WERI-Rb-1 (cell line): ENCODE measurements around the gene KDM6A.

Experiments
- DNase-seq: peaks from one replicate; pipeline ENCODE4 v3.0.0-alpha.2; 2020
- H3K27ac ChIP-seq: fragments of 250-450 bp; sonication (Bioruptor Pico); 2 replicates; pipeline ENCODE4 v1.5.1; 2020; ENCODE audit warnings: mild to moderate bottlenecking, moderate library complexity
- H3K27me3 ChIP-seq: fragments of 250-450 bp; sonication (Bioruptor Pico); 2 replicates; pipeline ENCODE4 v1.5.1; 2021; ENCODE audit warnings: mild to moderate bottlenecking, low read depth, moderate library complexity; ENCODE audit not compliant: insufficient read depth, severe bottlenecking
- H3K36me3 ChIP-seq: fragments of 250-450 bp; sonication (Bioruptor Pico); 2 replicates; pipeline ENCODE4 v1.5.1; 2020; ENCODE audit warnings: mild to moderate bottlenecking, moderate library complexity
- H3K4me3 ChIP-seq: 2 replicates; pipeline ENCODE4 v1.5.1; 2011; ENCODE audit warnings: low read depth, mild to moderate bottlenecking, control low read depth, low read length
- H3K9me3 ChIP-seq: fragments of 250-450 bp; sonication (Bioruptor Pico); 2 replicates; pipeline ENCODE4 v1.5.1; 2021; ENCODE audit warnings: mild to moderate bottlenecking, moderate library complexity; ENCODE audit not compliant: severe bottlenecking
- TF ChIP-seq, protein P1 (sequence below): IDR thresholded peaks from 2 replicates; pipeline ENCODE4 v1.5.1; 2011; ENCODE audit warnings: low read depth, mild to moderate bottlenecking, control low read depth, inconsistent platforms, low read length

The KDM6A gene

DNA sequence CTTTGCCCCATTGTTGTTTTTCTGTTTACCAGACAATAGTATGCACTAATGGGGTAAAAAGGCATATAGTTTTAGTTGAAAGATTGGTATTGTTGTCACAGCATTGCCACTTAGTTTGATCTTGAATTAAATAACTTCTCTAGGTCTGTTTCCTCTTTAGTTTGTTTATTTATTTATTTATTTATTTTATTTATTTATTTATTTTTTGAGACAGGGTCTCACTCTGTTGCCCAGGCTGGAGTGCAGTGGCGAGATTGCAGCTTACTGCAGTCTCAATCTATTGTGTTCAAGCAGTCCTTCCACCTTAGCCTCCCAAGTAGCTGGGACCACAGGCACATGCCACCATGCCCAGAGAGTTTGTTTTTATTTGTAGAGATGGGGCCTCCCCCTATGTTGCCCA, 138.6 kb downstream of the KDM6A start:
- no peak overlapping the region for H3K4me3 ChIP-seq
- no peak overlapping the region for H3K27ac ChIP-seq
- no peaks in the 10 kb centered on the region for H3K9me3 ChIP-seq
- DNase-seq = no peak
- TF ChIP-seq, protein P1, sequence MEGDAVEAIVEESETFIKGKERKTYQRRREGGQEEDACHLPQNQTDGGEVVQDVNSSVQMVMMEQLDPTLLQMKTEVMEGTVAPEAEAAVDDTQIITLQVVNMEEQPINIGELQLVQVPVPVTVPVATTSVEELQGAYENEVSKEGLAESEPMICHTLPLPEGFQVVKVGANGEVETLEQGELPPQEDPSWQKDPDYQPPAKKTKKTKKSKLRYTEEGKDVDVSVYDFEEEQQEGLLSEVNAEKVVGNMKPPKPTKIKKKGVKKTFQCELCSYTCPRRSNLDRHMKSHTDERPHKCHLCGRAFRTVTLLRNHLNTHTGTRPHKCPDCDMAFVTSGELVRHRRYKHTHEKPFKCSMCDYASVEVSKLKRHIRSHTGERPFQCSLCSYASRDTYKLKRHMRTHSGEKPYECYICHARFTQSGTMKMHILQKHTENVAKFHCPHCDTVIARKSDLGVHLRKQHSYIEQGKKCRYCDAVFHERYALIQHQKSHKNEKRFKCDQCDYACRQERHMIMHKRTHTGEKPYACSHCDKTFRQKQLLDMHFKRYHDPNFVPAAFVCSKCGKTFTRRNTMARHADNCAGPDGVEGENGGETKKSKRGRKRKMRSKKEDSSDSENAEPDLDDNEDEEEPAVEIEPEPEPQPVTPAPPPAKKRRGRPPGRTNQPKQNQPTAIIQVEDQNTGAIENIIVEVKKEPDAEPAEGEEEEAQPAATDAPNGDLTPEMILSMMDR = no peak
- peaks cover 8% of the 10 kb centered on the region for H3K36me3 ChIP-seq
- H3K27me3 ChIP-seq = no peaks in the 10 kb centered on the region

GRCh38 chrX:45017946-45018345, 145.0 kb downstream of the KDM6A start:
- H3K36me3 ChIP-seq = no peaks in the 10 kb centered on the region
- TF ChIP-seq, protein P1 = no peak
- DNase-seq = no peak
- no peak overlapping the region for H3K4me3 ChIP-seq
- H3K27ac ChIP-seq = no peak overlapping the region
- no peaks in the 10 kb centered on the region for H3K27me3 ChIP-seq
- no peaks in the 10 kb centered on the region for H3K9me3 ChIP-seq

DNA sequence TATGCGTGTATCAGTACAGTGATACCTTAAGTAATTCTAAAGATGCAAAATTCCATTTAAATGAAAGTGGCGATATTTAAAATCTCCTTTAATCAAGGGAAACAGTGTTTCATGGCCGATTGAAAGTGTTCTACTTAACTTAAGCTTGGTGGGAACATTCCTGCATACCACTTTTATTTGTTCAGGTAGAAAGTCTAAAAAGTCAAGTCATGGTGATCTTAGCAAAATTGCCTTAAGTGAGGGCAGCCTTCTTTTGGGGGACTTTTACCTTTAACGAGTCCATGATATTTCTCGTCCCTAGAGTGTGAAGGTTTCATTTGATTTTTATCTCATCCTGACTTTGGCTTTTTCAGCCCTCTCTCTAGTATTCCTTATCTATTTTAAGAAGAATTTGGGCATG, 149.2 kb downstream of the KDM6A start:
- Histone ChIP-seq H3K4me3 (no peak overlapping the region), H3K27me3 (no peaks in the 10 kb centered on the region), H3K27ac (no peak overlapping the region), H3K9me3 (no peaks in the 10 kb centered on the region), H3K36me3 (no peaks in the 10 kb centered on the region)
- DNase-seq = no peak
- TF ChIP-seq, protein P1 = no peak

- DNase-seq = no peak
- TF ChIP-seq, protein P1 = no peak
- no peaks in the 10 kb centered on the region for H3K9me3 ChIP-seq
These were observed 151.5 kb downstream of the KDM6A start for GRCh38 chrX:45024501-45024900.

DNA sequence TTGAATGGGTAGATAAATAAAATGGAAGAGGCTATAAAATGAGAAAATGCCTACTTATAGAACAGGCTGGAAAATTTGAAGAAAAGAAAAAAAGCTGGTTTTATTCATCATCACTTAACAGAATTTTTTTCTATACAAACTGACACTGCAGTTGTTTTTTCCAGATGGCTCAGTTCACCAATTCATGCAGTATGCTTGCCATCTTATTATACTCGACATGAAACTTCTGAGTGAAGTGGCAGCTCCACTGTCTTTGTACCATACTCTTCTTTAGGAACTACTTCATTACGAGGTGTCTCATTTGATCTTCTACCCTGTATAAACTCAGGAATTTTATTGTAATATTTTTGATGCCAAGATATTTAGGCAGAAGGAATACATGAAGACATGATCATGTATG, 153.0 kb downstream of the KDM6A start:
- Histone ChIP-seq H3K27ac (no peak overlapping the region), H3K9me3 (no peaks in the 10 kb centered on the region), H3K4me3 (no peak overlapping the region), H3K27me3 (no peaks in the 10 kb centered on the region), H3K36me3 (no peaks in the 10 kb centered on the region)
- TF ChIP-seq, protein P1 = no peak
- no peak for DNase-seq

More at GRCh38 chrX:45024501-45024900, 151.5 kb downstream of the KDM6A start:
- H3K27ac ChIP-seq = no peak overlapping the region
- no peaks in the 10 kb centered on the region for H3K36me3 ChIP-seq
- H3K4me3 ChIP-seq = no peak overlapping the region
- H3K27me3 ChIP-seq = no peaks in the 10 kb centered on the region

DNA sequence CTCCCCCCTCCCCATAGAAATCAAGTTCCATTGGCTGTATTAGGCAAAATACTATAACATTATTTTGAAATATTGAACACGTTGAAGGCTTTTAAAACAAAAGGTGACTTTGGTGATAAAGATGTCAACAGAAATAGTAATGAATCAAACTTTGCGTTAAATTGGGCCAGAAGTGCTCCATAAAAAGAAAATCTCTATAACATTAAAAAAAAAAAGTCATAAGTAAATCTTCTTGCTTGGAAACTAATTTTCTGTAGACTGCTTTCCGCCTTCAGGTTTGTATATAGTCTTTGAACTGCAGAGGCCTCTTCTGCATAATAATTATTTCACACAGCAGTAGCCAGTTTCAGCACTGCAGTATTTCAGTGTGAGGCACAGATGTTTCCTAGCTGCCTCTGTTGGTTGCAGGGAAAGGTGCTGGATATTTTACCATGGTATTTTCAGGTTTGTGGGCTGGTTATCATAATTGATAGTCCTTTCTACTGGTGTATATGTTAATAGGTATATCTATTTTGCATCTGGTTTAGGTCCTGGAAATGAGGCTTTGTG, 158.9 kb downstream of the KDM6A start:
- Histone ChIP-seq H3K9me3 (no peaks in the 10 kb centered on the region), H3K27ac (no peak overlapping the region), H3K4me3 (no peak overlapping the region), H3K36me3 (no peaks in the 10 kb centered on the region), H3K27me3 (no peaks in the 10 kb centered on the region)
- DNase-seq = no peak
- TF ChIP-seq, protein P1 = no peak
